ENCODE measurements around the gene SYCP2.
A peak's percentile ranks its signal among the peaks of the same experiment; 100 is the strongest.

Gene SYCP2

DNA sequence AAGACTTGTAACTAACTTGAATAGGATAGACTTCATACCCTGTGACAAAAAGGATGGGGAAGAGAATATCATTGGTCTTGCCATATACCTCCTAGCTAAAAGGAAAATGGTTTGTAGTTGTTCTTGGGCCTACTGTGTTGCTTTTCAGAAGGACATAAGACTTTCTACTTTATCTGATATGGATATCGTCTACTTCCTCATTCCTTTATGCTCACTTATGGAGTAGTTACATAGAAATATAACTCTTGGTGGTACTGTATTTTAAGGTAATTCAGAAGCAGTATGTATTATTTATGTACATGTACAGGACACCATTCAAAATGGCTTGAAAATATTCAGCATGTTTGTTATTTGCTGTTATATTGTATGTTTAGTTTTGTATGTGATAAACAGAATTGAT is 14.8 kb upstream of the SYCP2 start:
- no peak overlapping the region for H3K18ac ChIP-seq (ENCODE audit: low read length)
- H3K4me2 ChIP-seq (ENCODE audit: low read length), result no peak overlapping the region
- no CpG with 5 or more reads among the region's 1 CpG for WGBS (ENCODE audit: extremely low coverage, insufficient coverage, low lambda C conversion rate)
- no peaks in the 10 kb centered on the region for H3K27me3 ChIP-seq (ENCODE audit: insufficient read depth, low read length, poor library complexity)
- no peaks in the 10 kb centered on the region for H3K36me3 ChIP-seq (ENCODE audit: control insufficient read depth, insufficient read depth, low read length)
- no peak overlapping the region for H3K27ac ChIP-seq (ENCODE audit: low read depth, low read length)
- no peaks in the 10 kb centered on the region for H3K79me1 ChIP-seq (ENCODE audit: low read length)
- H3K4me1 ChIP-seq (ENCODE audit: control insufficient read depth, low read depth, low read length), result no peaks in the 10 kb centered on the region
- no peak for DNase-seq
- no peak overlapping the region for H3K56ac ChIP-seq (ENCODE audit: low read length)
- no peak overlapping the region for H4K5ac ChIP-seq (ENCODE audit: low read length)
- no peak overlapping the region for H4K8ac ChIP-seq (ENCODE audit: low read depth, low read length)
- no peak overlapping the region for H2AK5ac ChIP-seq (ENCODE audit: low read length)
- no peaks in the 10 kb centered on the region for H3K79me2 ChIP-seq (ENCODE audit: control insufficient read depth, insufficient read depth, low read length)
- no peak overlapping the region for H3K4ac ChIP-seq (ENCODE audit: low read depth, low read length)
- no peak overlapping the region for H2BK15ac ChIP-seq (replicated peaks; ENCODE audit: low read depth)
- H3K4me3 ChIP-seq (ENCODE audit: low read length), result no peak overlapping the region
- H3K9ac ChIP-seq (ENCODE audit: low read length), result no peak overlapping the region
- H3K23ac ChIP-seq (ENCODE audit: low read length), result no peak overlapping the region
- H2BK120ac ChIP-seq (ENCODE audit: low read depth, low read length), result no peak overlapping the region
- no peak overlapping the region for H2BK5ac ChIP-seq (ENCODE audit: low read length)

DNA sequence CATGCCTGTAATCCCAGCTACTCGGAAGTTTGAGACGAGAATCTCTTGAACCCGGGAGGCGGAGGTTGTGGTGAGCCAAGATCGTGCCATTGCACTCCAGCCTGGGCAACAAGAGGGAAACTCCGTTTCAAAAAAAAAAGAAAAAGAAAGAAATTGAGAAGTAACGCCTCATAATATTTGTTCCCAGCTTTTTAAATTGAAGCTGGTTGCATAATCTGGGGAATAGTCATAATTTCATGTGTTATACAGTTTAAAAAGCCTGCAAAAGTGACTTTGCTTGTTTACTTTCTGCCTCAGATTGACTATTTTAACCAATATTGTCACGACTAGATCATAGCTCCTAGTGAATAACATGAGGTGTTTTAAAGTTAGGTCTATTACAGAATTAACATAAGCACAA is 13.9 kb upstream of the SYCP2 start:
- no CpG with 5 or more reads among the region's 8 CpGs for WGBS (ENCODE audit: extremely low coverage, insufficient coverage, low lambda C conversion rate)
- DNase-seq, result no peak
- no peaks in the 10 kb centered on the region for H3K4me1 ChIP-seq (ENCODE audit: control insufficient read depth, low read depth, low read length)

DNA sequence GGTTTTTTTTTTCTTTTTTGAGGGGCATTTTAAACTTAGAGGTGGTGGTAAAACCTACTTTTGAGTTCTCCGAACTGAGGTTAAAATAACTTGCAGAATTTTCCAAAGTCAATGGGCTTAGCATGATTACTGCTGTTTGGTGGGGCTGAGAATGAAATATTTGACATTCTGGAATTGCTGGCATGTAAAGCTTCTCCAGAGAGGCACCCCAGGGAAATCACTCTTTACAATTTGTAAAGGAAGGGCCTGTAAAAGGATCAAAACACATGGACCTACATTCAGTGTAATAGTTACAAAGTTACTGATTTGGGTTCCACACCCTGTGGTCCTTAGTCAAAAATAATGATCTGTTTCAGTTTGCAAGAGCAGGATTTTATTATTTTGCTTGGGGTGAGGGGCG is 12.3 kb upstream of the SYCP2 start:
- WGBS (ENCODE audit: extremely low coverage, insufficient coverage, low lambda C conversion rate), result no CpG with 5 or more reads among the region's 2 CpGs
- Histone ChIP-seq H3K4ac (ENCODE audit: low read depth, low read length) (no peak overlapping the region), H3K9ac (ENCODE audit: low read length) (no peak overlapping the region), H3K23ac (ENCODE audit: low read length) (no peak overlapping the region), H3K4me2 (ENCODE audit: low read length) (no peak overlapping the region), H4K5ac (ENCODE audit: low read length) (no peak overlapping the region), H2BK5ac (ENCODE audit: low read length) (no peak overlapping the region), H4K8ac (ENCODE audit: low read depth, low read length) (no peak overlapping the region), H3K18ac (ENCODE audit: low read length) (no peak overlapping the region), H2AK5ac (ENCODE audit: low read length) (no peak overlapping the region), H3K27me3 (ENCODE audit: insufficient read depth, low read length, poor library complexity) (no peaks in the 10 kb centered on the region), H3K36me3 (ENCODE audit: control insufficient read depth, insufficient read depth, low read length) (no peaks in the 10 kb centered on the region), H3K4me1 (ENCODE audit: control insufficient read depth, low read depth, low read length) (no peaks in the 10 kb centered on the region), H2BK120ac (ENCODE audit: low read depth, low read length) (no peak overlapping the region), H3K56ac (ENCODE audit: low read length) (no peak overlapping the region), H3K79me1 (ENCODE audit: low read length) (no peaks in the 10 kb centered on the region), H2BK15ac (replicated peaks; ENCODE audit: low read depth) (no peak overlapping the region), H3K4me3 (ENCODE audit: low read length) (no peak overlapping the region), H3K79me2 (ENCODE audit: control insufficient read depth, insufficient read depth, low read length) (no peaks in the 10 kb centered on the region), H3K27ac (ENCODE audit: low read depth, low read length) (no peak overlapping the region)
- peak; percentile 51 for DNase-seq

More for the DNA sequence above, 13.9 kb upstream of the SYCP2 start:
- no peaks in the 10 kb centered on the region for H3K79me1 ChIP-seq (ENCODE audit: low read length)
- H3K27me3 ChIP-seq (ENCODE audit: insufficient read depth, low read length, poor library complexity), result no peaks in the 10 kb centered on the region
- no peak overlapping the region for H3K4ac ChIP-seq (ENCODE audit: low read depth, low read length)
- H3K23ac ChIP-seq (ENCODE audit: low read length), result no peak overlapping the region
- no peak overlapping the region for H3K56ac ChIP-seq (ENCODE audit: low read length)
- no peak overlapping the region for H4K8ac ChIP-seq (ENCODE audit: low read depth, low read length)
- no peak overlapping the region for H4K5ac ChIP-seq (ENCODE audit: low read length)
- no peak overlapping the region for H3K18ac ChIP-seq (ENCODE audit: low read length)
- H3K79me2 ChIP-seq (ENCODE audit: control insufficient read depth, insufficient read depth, low read length), result no peaks in the 10 kb centered on the region
- H3K4me2 ChIP-seq (ENCODE audit: low read length), result no peak overlapping the region
- no peaks in the 10 kb centered on the region for H3K36me3 ChIP-seq (ENCODE audit: control insufficient read depth, insufficient read depth, low read length)
- H3K27ac ChIP-seq (ENCODE audit: low read depth, low read length), result no peak overlapping the region
- H2BK5ac ChIP-seq (ENCODE audit: low read length), result no peak overlapping the region
- no peak overlapping the region for H2BK120ac ChIP-seq (ENCODE audit: low read depth, low read length)
- H3K9ac ChIP-seq (ENCODE audit: low read length), result no peak overlapping the region
- no peak overlapping the region for H3K4me3 ChIP-seq (ENCODE audit: low read length)
- H2AK5ac ChIP-seq (ENCODE audit: low read length), result no peak overlapping the region
- H2BK15ac ChIP-seq (replicated peaks; ENCODE audit: low read depth), result no peak overlapping the region

DNA sequence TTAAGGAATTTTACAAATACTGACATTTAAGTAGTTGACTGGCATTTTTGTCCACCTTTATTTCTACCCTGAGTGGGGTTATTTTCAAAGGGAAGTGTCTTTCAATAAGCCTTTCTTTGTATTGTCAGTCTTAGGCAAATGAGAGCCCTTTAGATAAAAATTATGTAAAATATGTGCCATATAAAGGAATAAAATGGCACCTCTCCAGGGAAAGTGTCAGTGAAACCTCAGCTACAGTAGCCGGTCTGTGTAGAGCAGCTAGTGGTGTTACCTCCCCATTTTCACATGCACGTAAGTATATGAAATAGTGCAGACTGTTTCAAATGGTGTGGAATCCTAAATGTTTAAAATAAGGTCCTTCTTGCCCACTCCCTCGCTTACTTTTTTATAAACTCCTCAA is 11.7 kb upstream of the SYCP2 start:
- no peak overlapping the region for H3K23ac ChIP-seq (ENCODE audit: low read length)
- no peak overlapping the region for H3K56ac ChIP-seq (ENCODE audit: low read length)
- no peak overlapping the region for H3K18ac ChIP-seq (ENCODE audit: low read length)
- no peak overlapping the region for H3K4ac ChIP-seq (ENCODE audit: low read depth, low read length)
- no peak overlapping the region for H2AK5ac ChIP-seq (ENCODE audit: low read length)
- no peaks in the 10 kb centered on the region for H3K27me3 ChIP-seq (ENCODE audit: insufficient read depth, low read length, poor library complexity)
- H3K79me1 ChIP-seq (ENCODE audit: low read length), result no peaks in the 10 kb centered on the region
- no CpG with 5 or more reads among the region's 3 CpGs for WGBS (ENCODE audit: extremely low coverage, insufficient coverage, low lambda C conversion rate)
- H3K4me3 ChIP-seq (ENCODE audit: low read length), result no peak overlapping the region
- H3K4me1 ChIP-seq (ENCODE audit: control insufficient read depth, low read depth, low read length), result no peaks in the 10 kb centered on the region
- no peaks in the 10 kb centered on the region for H3K79me2 ChIP-seq (ENCODE audit: control insufficient read depth, insufficient read depth, low read length)
- no peak for DNase-seq
- H3K36me3 ChIP-seq (ENCODE audit: control insufficient read depth, insufficient read depth, low read length), result no peaks in the 10 kb centered on the region
- H2BK120ac ChIP-seq (ENCODE audit: low read depth, low read length), result no peak overlapping the region
- H3K27ac ChIP-seq (ENCODE audit: low read depth, low read length), result no peak overlapping the region
- H4K5ac ChIP-seq (ENCODE audit: low read length), result no peak overlapping the region
- no peak overlapping the region for H2BK5ac ChIP-seq (ENCODE audit: low read length)
- H4K8ac ChIP-seq (ENCODE audit: low read depth, low read length), result no peak overlapping the region
- no peak overlapping the region for H3K4me2 ChIP-seq (ENCODE audit: low read length)
- no peak overlapping the region for H2BK15ac ChIP-seq (replicated peaks; ENCODE audit: low read depth)
- no peak overlapping the region for H3K9ac ChIP-seq (ENCODE audit: low read length)

DNA sequence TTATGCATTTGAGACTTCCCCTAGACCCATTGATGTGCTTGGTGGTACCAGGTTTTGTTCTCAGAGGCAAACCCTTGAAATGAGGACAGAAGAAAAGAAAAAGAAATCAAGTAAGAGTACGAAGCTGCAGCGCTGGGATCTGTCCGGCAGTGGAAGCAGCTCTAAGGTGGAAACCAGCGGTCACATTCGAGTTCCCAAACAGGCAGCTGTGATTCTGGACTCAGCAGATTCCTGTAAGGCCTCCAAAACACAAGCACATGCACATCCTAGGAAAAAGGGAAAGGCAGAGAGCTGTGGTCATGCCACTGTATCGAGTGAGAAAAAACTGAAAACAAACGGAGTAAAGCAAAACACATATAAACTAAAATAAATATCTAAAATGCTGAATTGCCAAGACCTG is 11.3 kb upstream of the SYCP2 start:
- H3K27me3 ChIP-seq (ENCODE audit: insufficient read depth, low read length, poor library complexity), result no peaks in the 10 kb centered on the region
- no peak overlapping the region for H3K56ac ChIP-seq (ENCODE audit: low read length)
- no peak overlapping the region for H3K18ac ChIP-seq (ENCODE audit: low read length)
- H4K5ac ChIP-seq (ENCODE audit: low read length), result no peak overlapping the region
- H3K4me3 ChIP-seq (ENCODE audit: low read length), result no peak overlapping the region
- H3K4ac ChIP-seq (ENCODE audit: low read depth, low read length), result no peak overlapping the region
- H3K36me3 ChIP-seq (ENCODE audit: control insufficient read depth, insufficient read depth, low read length), result no peaks in the 10 kb centered on the region
- H3K9ac ChIP-seq (ENCODE audit: low read length), result no peak overlapping the region
- no peak overlapping the region for H2BK120ac ChIP-seq (ENCODE audit: low read depth, low read length)
- H3K79me1 ChIP-seq (ENCODE audit: low read length), result no peaks in the 10 kb centered on the region
- no peak overlapping the region for H2BK5ac ChIP-seq (ENCODE audit: low read length)
- WGBS (ENCODE audit: extremely low coverage, insufficient coverage, low lambda C conversion rate), result no CpG with 5 or more reads among the region's 7 CpGs
- no peaks in the 10 kb centered on the region for H3K4me1 ChIP-seq (ENCODE audit: control insufficient read depth, low read depth, low read length)
- no peak overlapping the region for H3K4me2 ChIP-seq (ENCODE audit: low read length)
- no peak overlapping the region for H3K27ac ChIP-seq (ENCODE audit: low read depth, low read length)
- DNase-seq, result no peak
- H4K8ac ChIP-seq (ENCODE audit: low read depth, low read length), result no peak overlapping the region
- no peak overlapping the region for H2AK5ac ChIP-seq (ENCODE audit: low read length)
- no peak overlapping the region for H3K23ac ChIP-seq (ENCODE audit: low read length)
- no peak overlapping the region for H2BK15ac ChIP-seq (replicated peaks; ENCODE audit: low read depth)
- H3K79me2 ChIP-seq (ENCODE audit: control insufficient read depth, insufficient read depth, low read length), result no peaks in the 10 kb centered on the region

DNA sequence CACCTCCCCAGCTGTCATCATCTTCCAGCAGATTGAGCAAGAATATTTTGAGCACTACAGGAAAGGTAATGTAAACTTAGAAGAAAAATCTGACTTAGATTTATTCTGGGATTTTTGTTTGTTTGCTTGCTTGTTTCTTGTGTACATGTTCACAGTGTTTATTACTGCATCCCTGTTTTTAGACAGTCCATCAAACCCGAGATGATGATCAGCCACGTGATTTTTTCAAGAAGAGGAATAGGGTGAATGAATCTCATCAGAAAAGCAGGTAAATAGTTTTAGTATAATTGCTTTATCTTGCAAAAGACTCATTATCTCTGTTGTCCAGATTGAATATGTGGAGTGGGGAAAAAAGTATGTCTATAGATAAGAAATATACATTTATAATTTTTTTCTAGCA is 8.8 kb upstream of the SYCP2 start:
- H3K79me1 ChIP-seq (ENCODE audit: low read length), result no peaks in the 10 kb centered on the region
- no peak overlapping the region for H3K4me2 ChIP-seq (ENCODE audit: low read length)
- no CpG with 5 or more reads among the region's 2 CpGs for WGBS (ENCODE audit: extremely low coverage, insufficient coverage, low lambda C conversion rate)
- no peaks in the 10 kb centered on the region for H3K27me3 ChIP-seq (ENCODE audit: insufficient read depth, low read length, poor library complexity)
- H3K36me3 ChIP-seq (ENCODE audit: control insufficient read depth, insufficient read depth, low read length), result no peaks in the 10 kb centered on the region
- no peak overlapping the region for H2BK120ac ChIP-seq (ENCODE audit: low read depth, low read length)
- no peaks in the 10 kb centered on the region for H3K4me1 ChIP-seq (ENCODE audit: control insufficient read depth, low read depth, low read length)
- H4K5ac ChIP-seq (ENCODE audit: low read length), result no peak overlapping the region
- no peak overlapping the region for H3K23ac ChIP-seq (ENCODE audit: low read length)
- no peak overlapping the region for H2BK5ac ChIP-seq (ENCODE audit: low read length)
- DNase-seq, result no peak
- H4K8ac ChIP-seq (ENCODE audit: low read depth, low read length), result no peak overlapping the region
- H2AK5ac ChIP-seq (ENCODE audit: low read length), result no peak overlapping the region
- H3K56ac ChIP-seq (ENCODE audit: low read length), result no peak overlapping the region
- H2BK15ac ChIP-seq (replicated peaks; ENCODE audit: low read depth), result no peak overlapping the region
- H3K4me3 ChIP-seq (ENCODE audit: low read length), result no peak overlapping the region
- H3K4ac ChIP-seq (ENCODE audit: low read depth, low read length), result no peak overlapping the region
- H3K9ac ChIP-seq (ENCODE audit: low read length), result no peak overlapping the region
- H3K18ac ChIP-seq (ENCODE audit: low read length), result no peak overlapping the region
- no peak overlapping the region for H3K27ac ChIP-seq (ENCODE audit: low read depth, low read length)
- no peaks in the 10 kb centered on the region for H3K79me2 ChIP-seq (ENCODE audit: control insufficient read depth, insufficient read depth, low read length)
